GM18870 (cell line): ENCODE measurements around the gene SYT5.
"Not testable (repeated sequence)": the region's sequence is repeated elsewhere in the genome, so short reads cannot be mapped to it uniquely, and the experiment has no call there.

ENCODE experiments used
- ATAC-seq: cut with Tn5 transposase; IDR thresholded peaks from one replicate; pipeline ENCODE4 v1.9.1; 2021; ENCODE audit warnings: moderate library complexity; ENCODE audit not compliant: unreplicated experiment

Gene SYT5

GRCh38 chr19:55179606-55180484, at the start of gene SYT5:
Gene SYT5, minus strand, starts transcription at chr19:55180289. Its CDS starts 1,248 bp downstream, at chr19:55179041.
- no peak for ATAC-seq

GRCh38 chr19:55229789-55230182, 49.7 kb upstream of the SYT5 start:
- no peak for ATAC-seq

- no peak for ATAC-seq
These were observed 49.2 kb upstream of the SYT5 start for GRCh38 chr19:55229145-55229788.

GRCh38 chr19:55228403-55229031, 48.4 kb upstream of the SYT5 start, which contains the start of gene TMEM86B:
Gene TMEM86B, minus strand, starts transcription at chr19:55228763. Its CDS starts 22 bp downstream, at chr19:55228741.
- no peak for ATAC-seq

GRCh38 chr19:55228015-55228391, 47.9 kb upstream of the SYT5 start:
- no peak for ATAC-seq

GRCh38 chr19:55227241-55228014, 47.3 kb upstream of the SYT5 start:
- ATAC-seq: no peak

- ATAC-seq: no peak
These were observed 46.7 kb upstream of the SYT5 start for GRCh38 chr19:55226788-55227187.

GRCh38 chr19:55226273-55226672, 46.2 kb upstream of the SYT5 start:
- ATAC-seq: no peak

- ATAC-seq: no peak
These were observed 45.4 kb upstream of the SYT5 start for GRCh38 chr19:55225415-55225958.

GRCh38 chr19:55224679-55225414, 44.8 kb upstream of the SYT5 start:
- not testable (repeated sequence) for ATAC-seq

- ATAC-seq: no peak
These were observed 44.1 kb upstream of the SYT5 start for GRCh38 chr19:55224038-55224665.

GRCh38 chr19:55223291-55224037, 43.4 kb upstream of the SYT5 start:
- no peak for ATAC-seq

- ATAC-seq: no peak
These were observed 40.4 kb upstream of the SYT5 start for GRCh38 chr19:55220525-55220924.

- ATAC-seq: no peak
These were observed 36.5 kb upstream of the SYT5 start for GRCh38 chr19:55216461-55217198.

GRCh38 chr19:55213547-55213946, 33.5 kb upstream of the SYT5 start:
- no peak for ATAC-seq

GRCh38 chr19:55212447-55212846, 32.4 kb upstream of the SYT5 start:
- no peak for ATAC-seq

GRCh38 chr19:55209693-55210472, 29.8 kb upstream of the SYT5 start:
- ATAC-seq: no peak
